Activated CD4-positive, alpha-beta T cell treated with anti-CD3 and anti-CD28 coated beads, Interleukin-2, amount 50 U/mL, for 24 hours (primary cell): ENCODE data around the gene IQGAP3.
"Not testable (repeated sequence)": the region's sequence is repeated elsewhere in the genome, so short reads cannot be mapped to it uniquely, and the experiment has no call there.

Source experiments
- DNase-seq, 2 donors: peaks; one replicate each; pipeline ENCODE4 v3.0.0-alpha.2; 2020; ENCODE audit warnings: low read depth in 1 of 2, low spot score in 1 of 2

IQGAP3 gene

DNA sequence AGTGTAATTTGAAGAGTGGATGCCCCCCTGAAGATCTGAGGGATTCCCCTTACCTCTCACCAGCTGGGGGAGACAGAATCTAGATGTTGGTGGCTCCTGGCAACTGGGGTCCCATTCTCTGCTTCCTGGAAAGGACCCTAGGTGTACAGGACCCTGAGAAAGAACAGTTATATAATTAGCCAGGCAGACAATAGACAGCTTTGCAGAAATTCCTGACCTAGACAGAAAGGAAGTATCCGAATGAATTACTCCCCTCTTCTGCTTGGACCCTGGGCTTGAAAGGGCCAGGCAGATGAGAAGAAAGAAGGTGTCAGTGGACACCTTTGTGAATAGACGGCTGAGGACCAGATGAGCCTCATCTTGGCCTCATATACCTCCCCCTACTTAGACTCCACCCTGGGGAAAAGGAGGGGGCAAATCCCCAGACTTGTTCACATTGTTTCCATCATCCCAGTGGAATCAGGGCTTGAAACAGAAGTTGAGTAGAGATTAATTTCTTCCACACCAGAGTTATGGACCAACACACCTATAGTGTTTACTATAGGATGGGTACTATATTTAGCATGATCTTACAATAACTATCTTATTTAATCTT is 1.8 kb upstream of the IQGAP3 start:
- DNase-seq: no peak

DNA sequence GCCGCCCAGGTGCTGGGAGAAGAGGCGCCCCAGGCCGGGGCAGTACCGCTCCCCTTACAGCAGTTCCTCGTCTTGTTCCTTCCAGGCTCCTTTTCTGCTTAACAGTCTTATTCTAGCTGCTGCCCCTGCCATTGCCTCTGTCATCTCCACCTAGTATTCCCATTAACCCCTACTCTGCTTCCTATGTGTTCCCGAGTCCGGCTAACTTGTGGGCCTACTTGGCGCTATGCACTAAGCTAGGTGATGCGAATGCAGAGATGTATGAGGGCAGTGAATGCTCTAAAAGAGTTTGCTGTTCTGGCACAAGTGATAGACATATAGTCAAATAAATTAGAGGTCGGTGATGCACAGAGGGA is 276 bp upstream of the IQGAP3 start:
- no peak for DNase-seq

DNA sequence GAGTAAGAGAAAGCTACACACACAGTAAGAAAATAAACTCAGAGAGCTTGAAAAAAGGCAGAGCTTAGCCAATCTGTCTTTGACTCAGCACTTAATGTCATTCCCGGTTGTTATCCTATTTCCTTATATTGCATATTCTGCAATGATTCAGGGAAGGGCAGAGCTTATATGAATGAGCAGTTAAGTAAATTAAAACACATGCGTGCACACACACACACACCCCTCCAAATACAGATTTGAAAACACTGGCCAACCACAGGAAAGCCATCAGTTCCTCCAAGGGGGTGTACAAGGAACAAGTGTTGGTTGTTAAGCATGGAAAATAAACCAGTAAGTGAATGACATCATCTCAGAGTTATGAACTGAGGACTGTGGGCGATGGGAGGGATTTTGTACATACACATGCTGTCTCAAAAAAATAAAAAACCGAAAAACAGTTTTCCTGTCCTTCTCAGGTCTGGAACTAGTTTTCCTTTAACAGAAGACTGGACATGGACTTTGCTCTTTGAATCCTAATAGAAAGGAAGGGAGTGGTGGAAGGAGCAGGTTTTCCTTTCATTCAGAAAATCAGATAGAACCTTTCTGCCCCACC is 1.0 kb downstream of the IQGAP3 start:
- DNase-seq: no peak

DNA sequence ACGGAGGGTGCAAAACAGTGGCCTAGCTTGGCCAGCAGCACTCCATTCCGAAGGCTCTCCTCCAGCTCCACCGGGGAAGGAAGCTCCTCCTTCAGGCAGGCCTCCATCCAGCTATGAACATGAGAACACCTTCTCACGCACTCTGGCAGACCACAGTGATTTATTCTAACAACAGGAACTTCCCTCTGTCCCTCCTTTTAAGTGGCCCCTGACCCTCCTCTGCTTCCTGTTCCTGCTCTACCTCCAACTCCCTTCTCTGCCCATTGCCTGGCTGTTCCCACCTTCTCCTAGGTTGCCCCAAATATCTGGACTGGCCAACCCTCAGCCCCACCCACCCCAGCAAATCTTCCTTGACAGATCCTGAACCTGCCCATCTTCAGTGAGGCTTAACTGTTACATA is 5.9 kb downstream of the IQGAP3 start:
- no peak for DNase-seq

DNA sequence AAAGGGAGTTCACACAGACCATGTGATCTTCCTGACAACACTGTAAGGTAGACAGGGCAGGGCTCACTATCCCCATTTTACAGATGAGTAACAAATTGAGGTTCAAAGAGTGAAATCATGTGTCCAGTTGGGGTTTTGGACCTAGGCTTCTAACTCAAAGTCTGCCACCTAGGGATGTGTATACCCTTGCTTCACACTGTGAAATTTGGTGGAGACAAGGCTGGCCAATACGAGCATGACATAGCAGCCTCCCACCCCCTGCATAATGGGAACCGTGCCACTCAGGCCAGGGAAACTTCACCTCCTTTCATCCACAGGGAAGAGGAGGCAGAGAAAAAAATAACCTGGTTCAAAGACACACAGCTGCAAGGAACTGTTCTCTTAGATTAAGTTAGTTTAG is 6.8 kb downstream of the IQGAP3 start:
- DNase-seq: no peak

DNA sequence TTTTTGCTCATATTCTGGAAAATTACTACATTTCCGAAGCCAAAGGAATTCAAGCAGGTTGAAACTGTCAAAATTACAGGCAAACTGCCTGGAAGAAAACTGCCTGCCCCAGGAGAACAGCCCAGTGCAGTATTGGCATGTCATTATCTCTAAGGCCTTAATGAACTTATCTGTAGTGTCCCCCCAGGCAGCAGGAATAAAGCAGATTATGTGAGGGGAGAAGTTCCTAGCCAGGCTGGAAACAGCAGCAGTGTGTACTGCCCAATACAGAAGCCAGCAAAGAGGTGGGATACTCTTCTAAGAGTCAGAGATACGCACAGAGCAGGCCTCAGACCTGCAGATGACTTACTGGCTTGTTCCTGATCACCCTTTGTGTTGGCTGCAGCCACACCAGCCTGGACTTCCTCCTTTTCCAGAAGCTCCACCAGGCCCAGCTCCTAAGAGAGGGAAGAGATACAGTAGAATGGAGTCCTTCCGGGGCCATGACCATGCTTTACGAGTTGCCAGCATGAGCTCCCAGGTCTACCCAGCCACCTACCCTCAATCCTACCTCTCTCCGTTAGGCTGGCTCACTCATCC is 11.7 kb downstream of the IQGAP3 start:
- no peak for DNase-seq

DNA sequence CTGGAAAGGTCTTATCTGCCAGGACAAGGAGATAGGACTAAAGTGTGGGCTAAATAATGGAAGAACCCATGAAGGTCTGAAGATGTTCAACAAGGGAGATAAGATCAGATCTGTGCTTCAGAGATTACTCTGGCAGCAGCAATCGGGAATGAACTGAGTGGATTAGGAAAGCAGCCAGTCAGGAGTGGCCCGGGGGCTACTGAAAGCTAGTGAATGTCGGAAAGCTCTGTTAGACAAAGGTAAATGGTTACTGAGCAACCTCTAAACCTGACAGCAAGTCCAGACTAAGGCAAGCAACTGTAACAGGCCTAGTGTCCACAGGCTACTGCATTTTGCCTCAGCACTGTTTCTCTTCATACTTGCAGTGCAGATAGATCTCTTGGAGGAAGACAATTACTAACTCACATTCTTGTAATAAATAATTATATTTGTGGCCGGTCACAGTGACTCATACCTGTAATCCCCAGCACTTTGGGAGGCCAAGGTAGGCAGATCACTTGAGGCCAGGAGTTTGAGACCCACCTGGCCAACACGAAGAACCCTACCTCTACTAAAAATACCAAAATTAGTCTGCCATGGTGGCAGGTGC is 12.5 kb downstream of the IQGAP3 start:
- no peak for DNase-seq

DNA sequence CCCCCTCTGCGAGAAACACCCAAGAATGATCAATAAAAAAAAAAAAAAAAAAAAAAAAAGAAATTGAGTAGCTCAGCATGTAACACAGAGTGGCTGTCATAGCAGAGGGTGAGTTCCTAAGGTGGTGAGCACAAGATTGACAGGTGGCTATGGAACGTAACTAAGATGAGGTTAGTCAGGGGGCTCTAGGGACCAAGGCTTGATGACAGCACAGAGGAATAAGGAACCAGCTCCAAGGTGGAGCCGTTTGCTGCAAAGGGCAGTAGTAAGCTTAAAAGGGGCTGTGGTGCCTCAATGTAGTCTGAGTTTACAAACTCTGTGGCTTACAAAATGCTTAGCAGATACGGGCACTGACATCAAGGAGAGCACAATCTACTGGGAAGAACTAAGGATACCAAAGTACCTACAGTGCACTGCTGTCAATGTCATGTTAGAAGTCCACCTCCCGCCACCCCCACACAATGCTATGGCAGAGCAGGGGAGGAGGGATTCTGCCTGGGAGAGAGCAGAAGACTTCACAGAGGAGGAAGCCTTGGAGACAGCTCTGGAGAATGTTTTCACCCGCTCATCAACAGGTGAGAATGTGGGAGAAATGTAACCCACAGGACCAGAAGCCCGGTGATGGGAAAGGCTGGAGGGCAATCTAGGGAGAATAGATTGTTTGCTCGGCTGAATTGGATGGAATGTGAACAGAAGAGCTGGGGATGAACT is 13.1 kb downstream of the IQGAP3 start:
- no peak for DNase-seq

DNA sequence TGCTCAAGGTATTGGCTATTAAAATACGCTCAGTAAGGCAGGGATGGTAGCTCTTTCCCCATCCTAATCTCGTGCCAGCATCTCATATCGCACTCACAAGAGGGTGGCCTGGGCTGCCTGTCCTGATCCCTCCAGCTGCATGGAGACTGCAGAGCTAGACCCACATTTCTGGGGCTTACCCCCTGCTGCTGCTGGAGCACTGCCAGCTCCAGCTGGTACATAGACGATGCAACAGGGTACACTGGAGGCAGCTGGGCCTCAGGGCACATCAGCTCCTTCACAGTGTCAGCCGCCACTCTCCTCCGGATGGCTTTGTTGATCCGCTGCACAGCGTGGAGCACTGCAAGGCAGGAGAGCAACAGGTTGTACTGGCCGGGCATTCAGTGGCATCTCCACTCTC is 16.0 kb downstream of the IQGAP3 start:
- no peak for DNase-seq

DNA sequence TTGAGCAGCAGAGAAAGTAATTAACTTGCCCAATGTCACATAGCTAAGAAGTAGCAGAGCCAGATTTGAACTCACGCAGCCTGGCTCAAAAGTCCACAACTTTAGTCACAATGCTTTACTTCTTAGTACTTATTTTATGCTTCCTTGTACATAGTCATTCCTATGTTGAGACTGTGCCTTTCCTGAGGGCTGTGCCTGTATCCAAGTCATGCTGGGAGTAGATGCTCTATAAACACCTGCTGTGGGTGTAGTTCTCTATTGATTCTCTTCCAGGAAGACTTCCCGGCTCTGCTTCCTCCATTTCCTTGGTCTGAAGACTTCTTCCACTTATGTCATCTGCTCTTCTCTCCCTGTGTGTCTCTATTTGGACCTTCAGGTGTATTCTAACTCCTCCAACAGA is 16.6 kb downstream of the IQGAP3 start:
- no peak for DNase-seq

DNA sequence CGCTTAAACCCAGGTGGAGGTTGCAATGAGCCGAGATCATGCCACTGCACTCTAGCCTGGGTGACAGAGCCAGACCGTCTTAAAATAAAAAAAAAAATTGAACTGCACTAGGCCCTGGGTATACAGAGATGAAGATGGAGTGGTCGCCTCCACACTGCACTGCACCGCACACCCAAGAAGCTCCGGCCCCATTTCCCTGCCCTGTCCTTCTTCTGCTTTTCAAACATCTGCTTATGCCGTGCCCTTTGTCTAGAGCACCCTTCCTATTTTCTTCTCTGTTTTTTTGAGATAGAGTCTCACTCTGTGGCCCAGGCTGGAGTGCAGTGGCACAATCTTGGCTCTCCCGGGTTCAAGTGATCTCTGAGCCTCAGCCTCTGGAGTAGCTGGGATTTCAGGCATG is 17.4 kb downstream of the IQGAP3 start:
- DNase-seq: no peak

DNA sequence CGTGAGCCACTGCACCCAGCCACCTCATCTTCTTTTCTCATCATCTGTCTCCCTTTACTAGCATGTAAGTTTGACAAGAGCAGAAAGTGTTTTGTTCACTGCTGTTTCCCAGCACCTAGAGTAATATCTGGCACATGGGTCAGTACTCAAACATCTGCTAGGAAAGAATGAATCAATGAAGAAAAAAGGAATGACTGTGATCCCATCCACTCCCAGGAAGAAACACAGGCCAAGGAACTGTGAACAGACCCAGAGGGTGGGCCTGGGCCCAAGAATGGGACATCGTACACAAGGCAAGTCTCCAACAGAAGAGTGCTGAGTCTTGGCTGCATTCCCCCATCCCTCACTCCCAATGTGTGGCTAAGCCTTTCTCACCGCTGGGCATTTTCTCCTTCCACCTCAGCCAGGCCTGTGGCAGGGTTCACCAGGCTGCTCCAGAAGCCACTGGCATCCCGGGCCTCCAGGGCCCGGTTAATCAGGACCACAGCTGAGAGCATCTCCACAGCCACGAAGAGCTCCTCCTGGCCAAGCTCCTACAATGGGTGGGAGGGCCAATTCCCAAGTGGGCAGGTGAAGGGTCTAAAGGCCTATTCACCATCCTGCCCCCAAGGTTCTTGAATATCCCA is 18.4 kb downstream of the IQGAP3 start:
- no peak for DNase-seq

DNA sequence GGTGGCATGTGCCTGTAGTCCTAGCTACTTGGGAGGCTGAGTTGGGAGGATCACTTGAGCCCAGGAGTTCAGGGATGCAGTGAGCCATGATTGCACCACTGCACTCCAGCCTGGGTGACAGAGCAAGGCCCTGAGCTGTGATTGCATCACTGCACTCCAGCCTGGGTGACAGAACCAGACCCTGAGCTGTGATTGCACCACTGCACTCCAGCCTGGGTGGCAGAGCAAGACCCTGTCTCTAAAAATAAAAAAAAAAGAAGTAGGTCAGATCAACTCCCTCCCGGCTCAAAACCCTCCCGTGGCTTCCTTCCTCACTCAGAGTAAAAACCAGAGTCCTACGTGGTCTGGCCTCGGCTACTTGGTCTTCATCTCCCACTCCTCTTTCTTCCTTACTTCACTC is 19.4 kb downstream of the IQGAP3 start:
- DNase-seq: not testable (repeated sequence)

DNA sequence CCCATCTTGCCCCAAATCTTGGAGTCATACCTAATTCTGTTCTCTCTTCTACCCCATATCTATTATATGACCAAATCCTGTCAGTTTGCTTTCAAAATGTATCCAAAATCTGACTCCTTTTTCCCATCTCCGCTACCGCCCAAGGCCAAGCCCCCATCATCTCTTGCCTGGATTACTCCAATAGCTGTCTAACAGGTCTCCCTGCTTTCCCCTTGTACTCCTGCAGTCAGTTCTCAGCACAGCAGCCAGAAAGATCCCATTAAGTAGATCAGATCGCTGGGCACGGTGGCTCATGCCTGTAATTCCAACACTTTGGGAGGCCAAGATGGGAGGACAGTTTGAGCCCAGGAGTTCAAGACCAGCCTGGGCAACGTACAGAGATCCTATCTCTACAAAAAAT is 19.8 kb downstream of the IQGAP3 start:
- DNase-seq: no peak

DNA sequence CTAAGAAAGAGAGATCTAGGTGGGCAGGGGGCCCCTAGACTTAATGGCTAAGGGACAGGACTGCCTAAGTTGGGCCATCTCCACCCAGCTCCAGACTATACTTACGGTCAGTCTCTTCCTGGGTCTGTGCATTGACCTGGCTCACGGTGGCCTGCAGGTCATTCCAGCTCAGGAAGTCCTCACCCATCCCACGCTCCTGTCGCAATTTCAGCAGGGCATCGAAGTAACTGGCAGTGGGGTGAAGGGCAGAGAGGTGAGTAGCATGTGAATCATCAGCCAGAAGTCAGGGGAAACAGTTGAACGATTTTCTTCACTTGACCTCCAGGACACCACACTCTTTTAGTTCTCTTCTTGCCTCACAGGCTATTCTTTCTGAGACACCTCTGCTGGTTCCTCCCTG is 20.5 kb downstream of the IQGAP3 start:
- DNase-seq: no peak

DNA sequence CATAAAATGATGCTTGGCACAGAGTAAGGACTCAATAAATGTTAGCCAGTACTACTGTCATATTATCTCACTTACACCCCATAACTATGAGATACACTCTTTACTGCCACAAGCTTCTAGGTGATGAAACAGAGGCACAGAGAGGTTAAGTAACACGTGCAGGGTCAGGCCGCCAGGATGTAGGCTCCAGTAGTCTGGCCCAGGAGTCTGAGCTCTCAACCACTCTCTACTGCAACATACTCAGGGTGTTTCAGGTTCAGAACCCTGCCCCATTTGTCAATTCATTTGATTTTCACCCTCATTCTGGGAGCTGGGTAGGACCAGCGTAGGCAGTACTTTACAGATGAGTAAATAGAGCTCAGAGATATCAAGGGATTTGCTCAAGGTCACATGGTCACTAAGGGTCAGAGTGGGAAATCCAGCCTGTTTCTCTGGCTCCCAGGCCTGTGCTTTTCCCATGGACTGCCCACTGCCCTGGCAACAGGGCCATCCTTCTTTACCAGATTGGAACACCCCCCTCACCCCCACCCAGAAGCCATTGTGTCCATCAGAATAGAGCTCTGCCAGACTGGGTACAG is 21.2 kb downstream of the IQGAP3 start:
- DNase-seq: no peak

DNA sequence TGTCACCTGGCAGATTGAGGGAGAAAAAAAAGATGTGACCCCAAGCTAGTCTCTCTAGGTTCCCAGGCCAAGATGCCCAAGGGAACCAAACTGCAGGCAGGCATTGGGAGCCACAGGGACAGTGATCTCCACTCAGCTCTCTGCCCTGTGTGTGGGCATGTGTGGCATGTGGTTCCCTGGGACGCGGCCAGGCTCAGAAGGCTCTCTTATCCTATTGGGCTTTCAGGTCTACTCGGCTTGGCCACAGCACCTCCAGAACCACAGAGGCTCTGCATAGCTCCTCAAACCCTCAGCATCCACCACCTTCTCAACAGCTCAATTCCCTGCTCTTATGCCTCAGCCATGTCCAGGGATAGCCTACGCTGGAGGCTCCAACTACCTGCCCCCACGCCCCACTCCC is 22.0 kb downstream of the IQGAP3 start:
- no peak for DNase-seq

DNA sequence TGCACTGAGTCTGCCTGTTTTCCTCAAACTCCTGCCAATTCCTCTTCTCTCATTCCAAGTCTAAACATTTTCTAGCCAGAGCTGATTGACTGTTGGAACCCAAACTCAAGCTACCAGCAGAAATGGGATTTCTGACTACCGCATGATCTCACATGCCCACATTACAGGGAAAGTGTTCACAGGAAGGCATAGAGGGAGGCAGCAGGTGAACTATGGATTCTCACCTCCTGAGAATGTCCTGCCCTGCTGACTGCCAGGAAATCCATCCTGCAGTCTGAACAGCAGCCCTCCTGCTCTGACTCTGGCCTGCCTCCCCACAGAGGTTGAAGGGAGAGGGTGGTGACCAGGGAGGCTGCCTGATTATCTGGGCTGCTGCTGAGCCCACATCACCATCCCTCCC is 22.5 kb downstream of the IQGAP3 start:
- DNase-seq: no peak

DNA sequence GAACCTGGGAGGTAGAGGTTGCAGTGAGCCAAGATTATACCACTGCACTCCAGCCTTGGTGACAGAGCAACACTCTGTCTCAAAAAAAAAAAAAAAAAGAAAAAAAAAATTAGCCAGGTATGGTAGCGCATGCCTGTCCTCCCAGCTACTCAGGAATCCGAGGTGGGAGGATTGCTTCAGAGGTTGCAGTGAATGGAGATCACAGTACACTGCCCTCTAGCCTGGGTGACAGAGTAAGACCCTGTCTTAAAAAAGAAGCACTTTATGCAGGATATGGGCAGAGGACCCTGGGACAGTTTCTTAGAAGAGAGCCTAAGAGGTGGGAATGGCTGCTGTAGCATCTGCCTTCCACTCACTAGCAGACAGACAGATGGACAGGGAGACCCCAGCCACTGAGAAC is 23.0 kb downstream of the IQGAP3 start:
- no peak for DNase-seq

DNA sequence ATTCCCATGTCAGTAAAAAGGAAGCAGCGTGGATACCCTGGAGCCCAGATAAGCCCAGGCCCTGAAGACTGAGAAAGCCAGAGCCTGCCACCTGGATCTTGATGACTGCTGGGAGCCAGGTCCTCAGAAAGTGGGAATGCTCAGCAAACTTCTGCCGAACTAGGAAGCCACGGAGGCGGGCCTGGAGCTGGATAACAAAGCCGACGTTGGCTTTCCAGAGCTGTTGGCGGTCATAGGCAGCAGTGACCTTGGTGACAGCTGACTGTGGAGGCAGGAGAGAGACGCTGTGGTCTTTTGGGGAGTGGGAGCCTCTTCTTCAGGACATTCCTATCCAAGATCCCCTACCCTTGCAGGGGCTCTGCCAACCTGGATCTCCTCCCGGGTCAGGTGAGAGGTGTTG is 24.4 kb downstream of the IQGAP3 start:
- DNase-seq: no peak

DNA sequence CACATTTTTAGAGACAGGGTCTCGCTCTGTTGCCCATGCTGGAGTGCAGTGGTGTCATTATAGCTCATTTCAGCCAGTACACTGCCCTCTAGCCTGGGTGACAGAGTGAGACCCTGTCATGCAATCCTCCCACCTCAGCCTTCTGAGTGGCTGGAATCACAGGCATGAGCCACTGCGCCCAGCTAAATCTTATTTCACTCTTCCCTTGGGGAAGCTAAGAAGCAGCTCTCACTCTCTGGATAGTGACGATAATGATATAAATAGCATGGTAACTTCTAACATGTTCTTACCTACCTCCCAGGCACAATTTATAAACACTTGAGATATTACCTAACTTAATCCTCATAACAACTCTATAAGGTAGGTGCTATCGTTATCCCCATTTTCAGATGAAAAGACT is 24.9 kb downstream of the IQGAP3 start:
- no peak for DNase-seq
